Left ventricle myocardium inferior (tissue), 1 donor: ENCODE measurements around the gene RNF222. TPM values are rescaled to one million over a fixed set of nuclear protein-coding genes. Genes with fewer than 3 reads are reported as not detected.

Experiments
- DNase-seq: peaks from one replicate; pipeline ENCODE4 v3.0.0-alpha.2; 2020
- H3K27ac ChIP-seq: fragments of 200-600 bp; replicated peaks from 2 replicates; pipeline ENCODE4 v1.8.0; 2021
- H3K27me3 ChIP-seq: fragments of 200-600 bp; 2 replicates; pipeline ENCODE4 v1.8.0; 2021; ENCODE audit warnings: low read depth
- H3K36me3 ChIP-seq: fragments of 200-600 bp; 2 replicates; pipeline ENCODE4 v1.8.0; 2021
- H3K4me1 ChIP-seq: fragments of 200-600 bp; 2 replicates; pipeline ENCODE4 v1.8.0; 2021
- H3K4me3 ChIP-seq: fragments of 200-600 bp; 2 replicates; pipeline ENCODE4 v1.8.0; 2021; ENCODE audit warnings: mild to moderate bottlenecking, moderate library complexity
- H3K9me3 ChIP-seq: fragments of 200-600 bp; replicated peaks from 2 replicates; pipeline ENCODE4 v1.8.0; 2021
- CTCF ChIP-seq: fragments of 200-600 bp; IDR thresholded peaks from 2 replicates; pipeline ENCODE4 v1.8.0; 2021; ENCODE audit warnings: antibody characterized with exemption, mild to moderate bottlenecking, borderline replicate concordance
- intact Hi-C: fragments of 100-400 bp; cut with micrococcal nuclease; formaldehyde crosslinking; loops from one replicate; pipeline ENCODE4 v1.11.0; 2022
- total RNA-seq: library from RNA; stranded (reverse); fragmentation: NEBNext Ultra II Directional; extraction: Animal tissue kit (Norgen Biotek cat#: 25700); gene quantifications from one replicate; pipeline ENCODE4 v1.2.1, GENCODE V29; 2021
- donor health status: DM: no; HTN: yes; CAD: no; lungs with severe emphysema.

RNF222 gene
- total RNA-seq, 1 donor from 2014 or later, result not detected

- Histone ChIP-seq H3K9me3 (no peaks in the 10 kb centered on the region), H3K27me3 (peaks cover 3% of the 10 kb centered on the region), H3K4me3 (no peak overlapping the region), H3K36me3 (peaks cover 2% of the 10 kb centered on the region), H3K4me1 (peaks cover 27% of the 10 kb centered on the region), H3K27ac (no peak overlapping the region)
- intact Hi-C loops, result no loop called here
- TF ChIP-seq CTCF, result no peak
- no peak for DNase-seq
Measured at GRCh38 chr17:8386841-8387240, 10.8 kb downstream of the RNF222 start.

- Histone ChIP-seq H3K27ac (no peak overlapping the region), H3K36me3 (peaks cover 22% of the 10 kb centered on the region), H3K4me3 (no peak overlapping the region), H3K4me1 (peaks cover 47% of the 10 kb centered on the region), H3K9me3 (no peaks in the 10 kb centered on the region), H3K27me3 (no peaks in the 10 kb centered on the region)
- TF ChIP-seq CTCF, result no peak
- intact Hi-C loops, result no loop called here
- DNase-seq, result no peak
Measured at GRCh38 chr17:8384801-8385378, 12.7 kb downstream of the RNF222 start.

GRCh38 chr17:8383143-8383822 is 14.3 kb downstream of the RNF222 start, which contains the start of gene RPL26:
Gene RPL26 (minus strand): TSS chr17:8383193. CDS start chr17:8382310, 883 bp downstream.
- no peaks in the 10 kb centered on the region for H3K9me3 ChIP-seq
- peak; percentile 98 for TF ChIP-seq CTCF
- H3K36me3 ChIP-seq, result peaks cover 38% of the 10 kb centered on the region
- H3K4me3 ChIP-seq, result peak within 1 kb of the TSS; percentile 96
- peak; percentile 94 for DNase-seq
- peak within 1 kb of the TSS; percentile 88 for H3K27ac ChIP-seq
- no peaks in the 10 kb centered on the region for H3K27me3 ChIP-seq
- intact Hi-C loops, result no loop called here
- H3K4me1 ChIP-seq, result peaks cover 56% of the 10 kb centered on the region

- H3K27ac ChIP-seq, result peak overlapping the region; percentile 88
- H3K4me3 ChIP-seq, result peak overlapping the region; percentile 96
- intact Hi-C loops, result no loop called here
- no peak for DNase-seq
- H3K27me3 ChIP-seq, result no peaks in the 10 kb centered on the region
- H3K4me1 ChIP-seq, result peaks cover 56% of the 10 kb centered on the region
- H3K9me3 ChIP-seq, result no peaks in the 10 kb centered on the region
- no peak for TF ChIP-seq CTCF
- peaks cover 42% of the 10 kb centered on the region for H3K36me3 ChIP-seq
Measured at GRCh38 chr17:8382880-8383142, 14.8 kb downstream of the RNF222 start.

GRCh38 chr17:8382052-8382879 is 15.4 kb downstream of the RNF222 start:
- Histone ChIP-seq H3K9me3 (no peaks in the 10 kb centered on the region), H3K27me3 (no peaks in the 10 kb centered on the region), H3K4me3 (peak overlapping the region; percentile 96), H3K36me3 (peaks cover 48% of the 10 kb centered on the region), H3K27ac (peak overlapping the region; percentile 88), H3K4me1 (peaks cover 58% of the 10 kb centered on the region)
- no peak for DNase-seq
- no peak for TF ChIP-seq CTCF
- intact Hi-C loops, result no loop called here
